ENCODE results near the gene KSR2.

The KSR2 gene

DNA sequence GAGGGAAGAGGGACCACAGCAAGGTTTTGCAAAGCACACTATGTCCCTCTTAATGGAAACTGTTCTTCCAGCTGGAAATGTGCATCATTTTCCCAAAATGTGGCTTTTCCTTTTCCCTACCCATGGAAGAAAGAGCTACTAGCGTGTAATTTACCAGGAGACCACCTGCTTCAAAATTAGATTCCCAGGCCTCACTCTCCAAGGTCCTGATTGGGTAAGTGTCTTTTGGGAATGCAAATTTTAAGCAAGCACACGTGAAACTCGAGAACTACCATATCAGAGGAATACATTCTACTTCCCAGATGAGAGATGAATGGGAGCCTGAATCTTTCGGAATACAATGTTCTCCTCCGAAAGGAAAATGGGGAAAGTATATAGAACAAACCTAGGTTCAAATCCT lies 405.8 kb downstream of the KSR2 start:
- Histone ChIP-seq H3K27ac (ENCODE audit: insufficient read depth, low read depth, low read length, poor library complexity, severe bottlenecking) (no peak overlapping the region), H3K4me3 (ENCODE audit: insufficient read depth, low read depth, low read length) (no peak overlapping the region), H3K36me3 (ENCODE audit: control insufficient read depth, insufficient read depth, low read length) (no peaks in the 10 kb centered on the region), H3K4me1 (ENCODE audit: control insufficient read depth, insufficient read depth, low read length) (peaks cover 18% of the 10 kb centered on the region), H3K9me3 (ENCODE audit: control insufficient read depth, low read length) (no peaks in the 10 kb centered on the region), H3K27me3 (ENCODE audit: control insufficient read depth, insufficient read depth, low read length, poor library complexity, severe bottlenecking) (no peaks in the 10 kb centered on the region)
- WGBS, 2 experiments: 60 to 95% methylated on average over 2 to 5 of the region's 5 CpGs

DNA sequence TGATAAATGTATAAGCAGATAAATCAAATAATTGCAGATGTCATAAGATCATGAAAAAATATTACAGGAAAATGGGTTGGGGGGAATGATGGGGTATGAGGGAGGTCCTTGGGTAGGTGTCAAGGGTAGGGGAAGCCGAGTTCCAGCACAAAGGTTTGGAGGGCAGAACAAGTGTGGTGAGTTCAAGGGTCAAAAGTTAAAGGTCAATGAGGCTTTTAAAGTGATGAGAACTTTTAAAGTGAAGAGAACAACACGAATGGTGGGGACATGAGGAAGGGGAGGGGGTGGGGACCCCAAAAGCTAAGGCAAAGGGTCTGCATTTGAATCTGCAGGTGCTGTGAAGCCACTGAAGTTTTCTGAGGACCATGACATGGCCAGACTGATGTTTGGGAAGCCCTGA lies 406.8 kb downstream of the KSR2 start:
- H3K27ac ChIP-seq (ENCODE audit: insufficient read depth, low read depth, low read length, poor library complexity, severe bottlenecking): no peak overlapping the region
- H3K27me3 ChIP-seq (ENCODE audit: control insufficient read depth, insufficient read depth, low read length, poor library complexity, severe bottlenecking): no peaks in the 10 kb centered on the region
- WGBS, 2 experiments: 87 to 88% methylated on average over 2 of the region's 2 CpGs
- H3K9me3 ChIP-seq (ENCODE audit: control insufficient read depth, low read length): no peaks in the 10 kb centered on the region
- H3K36me3 ChIP-seq (ENCODE audit: control insufficient read depth, insufficient read depth, low read length): no peaks in the 10 kb centered on the region
- H3K4me3 ChIP-seq (ENCODE audit: insufficient read depth, low read depth, low read length): no peak overlapping the region
- peaks cover 9% of the 10 kb centered on the region for H3K4me1 ChIP-seq (ENCODE audit: control insufficient read depth, insufficient read depth, low read length)

DNA sequence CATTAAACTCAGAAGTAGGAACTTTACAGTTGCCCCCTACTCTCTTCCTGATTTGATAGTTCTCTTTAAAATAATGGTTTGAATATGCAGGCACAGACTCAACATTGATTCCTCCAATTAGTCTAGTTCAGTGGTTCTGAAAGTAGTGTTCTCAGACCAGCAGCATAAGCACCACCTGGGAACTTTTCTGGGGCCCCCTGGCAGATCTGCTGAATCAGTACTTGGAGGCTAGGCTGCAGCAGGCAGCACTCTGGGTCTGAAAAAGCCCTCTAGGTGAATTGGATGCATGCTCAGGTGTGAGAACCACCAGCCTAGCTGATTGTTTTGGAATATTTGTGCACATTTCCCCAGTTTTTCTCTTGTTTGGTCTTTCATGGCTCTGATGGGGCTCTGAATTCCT lies 408.8 kb downstream of the KSR2 start:
- peaks cover 6% of the 10 kb centered on the region for H3K4me1 ChIP-seq (ENCODE audit: control insufficient read depth, insufficient read depth, low read length)

DNA sequence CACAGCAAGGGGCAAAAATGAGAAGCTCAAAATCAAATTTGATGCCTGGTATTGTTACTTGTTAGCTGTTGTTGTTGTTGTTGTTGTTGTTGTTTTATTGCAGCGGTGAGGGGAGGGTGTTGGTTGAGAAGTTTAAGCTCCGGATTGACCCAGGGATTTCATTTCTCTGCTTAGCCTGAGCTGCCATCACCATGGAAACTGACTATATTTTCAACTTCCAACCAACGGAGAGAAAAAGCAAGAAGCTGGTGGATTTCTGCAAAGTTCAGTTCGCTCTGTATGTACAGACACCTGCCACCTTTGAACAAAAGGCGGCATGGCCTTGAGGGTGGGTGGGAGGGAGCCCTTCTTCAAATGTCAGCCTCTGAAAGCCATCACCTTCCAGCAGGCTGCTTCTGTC lies 412.9 kb downstream of the KSR2 start:
- Histone ChIP-seq H3K36me3 (ENCODE audit: control insufficient read depth, insufficient read depth, low read length) (no peaks in the 10 kb centered on the region), H3K4me3 (ENCODE audit: insufficient read depth, low read depth, low read length) (no peak overlapping the region), H3K27ac (ENCODE audit: insufficient read depth, low read depth, low read length, poor library complexity, severe bottlenecking) (no peak overlapping the region), H3K27me3 (ENCODE audit: control insufficient read depth, insufficient read depth, low read length, poor library complexity, severe bottlenecking) (no peaks in the 10 kb centered on the region), H3K9me3 (ENCODE audit: control insufficient read depth, low read length) (no peaks in the 10 kb centered on the region), H3K4me1 (ENCODE audit: control insufficient read depth, insufficient read depth, low read length) (no peaks in the 10 kb centered on the region)
- WGBS, 2 experiments: 88 to 95% methylated on average over 5 of the region's 5 CpGs

More for the DNA sequence above, 408.8 kb downstream of the KSR2 start:
- Histone ChIP-seq H3K27me3 (ENCODE audit: control insufficient read depth, insufficient read depth, low read length, poor library complexity, severe bottlenecking) (no peaks in the 10 kb centered on the region), H3K9me3 (ENCODE audit: control insufficient read depth, low read length) (no peaks in the 10 kb centered on the region), H3K27ac (ENCODE audit: insufficient read depth, low read depth, low read length, poor library complexity, severe bottlenecking) (no peak overlapping the region), H3K36me3 (ENCODE audit: control insufficient read depth, insufficient read depth, low read length) (no peaks in the 10 kb centered on the region), H3K4me3 (ENCODE audit: insufficient read depth, low read depth, low read length) (no peak overlapping the region)

DNA sequence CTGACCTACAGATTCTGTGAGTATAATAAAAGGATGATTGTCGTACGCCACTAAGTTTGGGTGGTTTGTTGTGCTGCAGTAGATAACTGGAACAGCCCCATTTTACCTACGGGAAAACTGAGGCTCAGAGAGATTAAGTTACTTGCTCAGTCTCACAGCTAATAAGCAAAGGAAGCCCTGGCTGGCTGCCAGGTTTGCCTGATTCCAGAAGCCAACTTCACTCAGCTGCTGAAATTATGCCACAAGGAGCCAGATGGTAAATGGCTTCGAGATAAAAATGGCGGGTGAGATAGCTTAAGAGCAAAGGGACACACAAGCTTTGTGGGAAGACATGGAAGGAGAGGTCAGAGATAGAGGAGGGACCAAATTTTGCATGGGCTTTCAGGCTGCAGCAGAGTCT lies 415.8 kb downstream of the KSR2 start:
- Histone ChIP-seq H3K36me3 (ENCODE audit: control insufficient read depth, insufficient read depth, low read length) (no peaks in the 10 kb centered on the region), H3K4me3 (ENCODE audit: insufficient read depth, low read depth, low read length) (no peak overlapping the region), H3K27ac (ENCODE audit: insufficient read depth, low read depth, low read length, poor library complexity, severe bottlenecking) (no peak overlapping the region), H3K9me3 (ENCODE audit: control insufficient read depth, low read length) (no peaks in the 10 kb centered on the region), H3K4me1 (ENCODE audit: control insufficient read depth, insufficient read depth, low read length) (no peaks in the 10 kb centered on the region), H3K27me3 (ENCODE audit: control insufficient read depth, insufficient read depth, low read length, poor library complexity, severe bottlenecking) (no peaks in the 10 kb centered on the region)
- 95 to 98% methylated on average over 5 of the region's 5 CpGs for WGBS, 2 experiments

DNA sequence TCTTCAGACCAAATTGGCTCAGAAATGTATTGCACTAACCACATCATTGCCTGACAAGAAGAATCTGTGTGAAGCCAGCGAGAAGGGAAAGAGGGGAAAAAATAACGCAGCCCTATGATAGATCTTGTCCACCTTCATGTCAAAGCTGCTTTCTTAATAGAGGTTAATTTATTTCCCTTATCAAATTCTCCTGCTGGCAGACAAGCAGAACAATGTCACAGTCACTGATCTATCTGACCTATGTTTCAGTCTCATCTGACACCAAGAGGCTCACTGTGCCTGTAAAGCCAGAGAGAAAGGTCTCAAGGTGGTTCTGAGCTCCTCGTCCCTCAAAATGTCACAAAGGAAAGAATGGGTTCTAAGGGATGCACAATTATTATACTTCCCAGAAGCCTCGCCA lies 417.1 kb downstream of the KSR2 start:
- Histone ChIP-seq H3K27ac (ENCODE audit: insufficient read depth, low read depth, low read length, poor library complexity, severe bottlenecking) (no peak overlapping the region), H3K27me3 (ENCODE audit: control insufficient read depth, insufficient read depth, low read length, poor library complexity, severe bottlenecking) (no peaks in the 10 kb centered on the region), H3K36me3 (ENCODE audit: control insufficient read depth, insufficient read depth, low read length) (no peaks in the 10 kb centered on the region), H3K4me3 (ENCODE audit: insufficient read depth, low read depth, low read length) (no peak overlapping the region), H3K4me1 (ENCODE audit: control insufficient read depth, insufficient read depth, low read length) (no peaks in the 10 kb centered on the region), H3K9me3 (ENCODE audit: control insufficient read depth, low read length) (no peaks in the 10 kb centered on the region)
- WGBS, 2 experiments: 60 to 70% methylated on average over 3 to 4 of the region's 4 CpGs

DNA sequence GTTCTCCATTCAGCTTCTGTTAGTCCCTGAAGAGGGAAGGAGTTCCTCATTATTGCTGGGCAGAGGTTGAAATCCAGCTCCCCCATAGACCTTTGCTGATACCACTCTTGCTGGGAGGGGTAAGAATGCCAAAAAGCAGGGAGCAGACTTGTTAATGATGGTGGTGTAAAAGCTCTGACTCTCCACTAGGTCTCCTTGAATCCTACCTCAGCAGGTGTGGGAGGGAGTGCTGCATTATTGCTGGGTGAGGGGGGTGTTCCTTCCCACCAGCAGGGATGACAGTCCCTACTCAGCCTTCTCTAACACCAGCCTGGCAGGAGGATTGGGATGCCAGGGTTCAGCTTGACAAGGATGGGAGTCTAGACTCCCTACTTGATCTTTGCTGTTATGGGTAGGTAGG lies 421.6 kb downstream of the KSR2 start:
- Histone ChIP-seq H3K4me1 (ENCODE audit: control insufficient read depth, insufficient read depth, low read length) (no peaks in the 10 kb centered on the region), H3K36me3 (ENCODE audit: control insufficient read depth, insufficient read depth, low read length) (no peaks in the 10 kb centered on the region), H3K27me3 (ENCODE audit: control insufficient read depth, insufficient read depth, low read length, poor library complexity, severe bottlenecking) (no peaks in the 10 kb centered on the region), H3K27ac (ENCODE audit: insufficient read depth, low read depth, low read length, poor library complexity, severe bottlenecking) (no peak overlapping the region), H3K4me3 (ENCODE audit: insufficient read depth, low read depth, low read length) (no peak overlapping the region), H3K9me3 (ENCODE audit: control insufficient read depth, low read length) (no peaks in the 10 kb centered on the region)

DNA sequence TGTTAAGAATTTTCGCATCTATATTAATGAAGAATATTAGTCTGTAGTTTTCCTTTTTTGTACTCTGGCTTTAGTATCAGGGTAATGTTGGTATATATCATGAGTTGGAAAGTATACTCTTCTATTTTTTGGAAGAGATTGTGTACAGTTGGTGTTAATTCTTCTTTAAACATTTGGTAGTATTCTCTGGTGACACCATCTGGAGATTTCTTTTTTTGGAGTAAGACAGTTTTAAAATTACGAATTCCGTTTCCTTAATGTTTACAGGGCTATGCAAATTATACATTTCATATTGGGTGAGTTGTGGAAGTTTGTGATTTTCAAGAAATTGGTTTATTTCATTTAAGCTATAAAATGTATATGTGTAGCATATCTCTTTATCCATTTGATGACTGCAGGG lies 423.6 kb downstream of the KSR2 start:
- Histone ChIP-seq H3K4me3 (ENCODE audit: insufficient read depth, low read depth, low read length) (no peak overlapping the region), H3K9me3 (ENCODE audit: control insufficient read depth, low read length) (no peaks in the 10 kb centered on the region), H3K27me3 (ENCODE audit: control insufficient read depth, insufficient read depth, low read length, poor library complexity, severe bottlenecking) (no peaks in the 10 kb centered on the region), H3K27ac (ENCODE audit: insufficient read depth, low read depth, low read length, poor library complexity, severe bottlenecking) (no peak overlapping the region), H3K36me3 (ENCODE audit: control insufficient read depth, insufficient read depth, low read length) (no peaks in the 10 kb centered on the region), H3K4me1 (ENCODE audit: control insufficient read depth, insufficient read depth, low read length) (no peaks in the 10 kb centered on the region)
- 95 to 100% methylated on average over 2 to 3 of the region's 3 CpGs for WGBS, 2 experiments

DNA sequence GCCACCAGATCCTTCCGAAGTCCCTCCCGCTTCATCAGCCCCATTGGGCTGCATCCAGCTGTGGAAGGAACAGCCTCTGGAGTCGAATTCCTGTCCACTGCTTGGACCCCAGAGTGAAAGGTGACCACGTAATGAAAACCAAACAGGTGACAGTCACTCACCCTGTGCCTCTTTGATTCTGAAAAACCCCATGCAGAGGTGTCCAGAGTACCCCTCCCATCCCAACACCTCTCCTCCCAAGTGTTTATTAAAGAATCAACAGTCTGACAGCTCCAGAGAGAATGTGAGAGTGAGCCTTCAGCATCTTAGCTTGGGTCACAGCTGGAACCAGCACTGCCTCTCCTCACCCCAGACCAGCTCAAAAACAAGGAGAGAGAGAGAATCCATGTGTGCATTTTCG lies 428.8 kb downstream of the KSR2 start:
- Histone ChIP-seq H3K4me3 (ENCODE audit: insufficient read depth, low read depth, low read length) (no peak overlapping the region), H3K27me3 (ENCODE audit: control insufficient read depth, insufficient read depth, low read length, poor library complexity, severe bottlenecking) (no peaks in the 10 kb centered on the region), H3K4me1 (ENCODE audit: control insufficient read depth, insufficient read depth, low read length) (no peaks in the 10 kb centered on the region), H3K9me3 (ENCODE audit: control insufficient read depth, low read length) (no peaks in the 10 kb centered on the region), H3K27ac (ENCODE audit: insufficient read depth, low read depth, low read length, poor library complexity, severe bottlenecking) (no peak overlapping the region), H3K36me3 (ENCODE audit: control insufficient read depth, insufficient read depth, low read length) (no peaks in the 10 kb centered on the region)
- WGBS, 2 experiments: 81 to 84% methylated on average over 5 of the region's 5 CpGs

DNA sequence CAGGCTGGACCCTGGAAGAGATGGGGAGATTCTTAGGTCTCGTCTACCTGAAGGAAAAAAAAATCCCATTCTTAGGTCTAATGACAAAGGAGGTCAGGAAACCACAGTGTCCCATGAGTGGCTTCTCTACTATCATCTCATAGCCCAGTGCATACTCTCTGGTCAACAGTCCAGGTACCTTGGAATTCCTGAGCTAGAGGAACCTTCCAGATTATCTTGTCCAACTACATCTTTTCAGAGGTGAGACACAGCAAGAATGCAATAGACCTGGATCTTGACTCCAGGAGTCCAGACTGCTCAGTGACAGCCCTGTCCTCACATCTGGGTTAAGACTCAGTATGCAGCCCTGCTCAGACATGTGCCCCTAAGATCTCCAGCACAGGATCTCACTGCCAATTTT lies 429.9 kb downstream of the KSR2 start:
- Histone ChIP-seq H3K4me1 (ENCODE audit: control insufficient read depth, insufficient read depth, low read length) (no peaks in the 10 kb centered on the region), H3K27me3 (ENCODE audit: control insufficient read depth, insufficient read depth, low read length, poor library complexity, severe bottlenecking) (no peaks in the 10 kb centered on the region), H3K4me3 (ENCODE audit: insufficient read depth, low read depth, low read length) (no peak overlapping the region), H3K27ac (ENCODE audit: insufficient read depth, low read depth, low read length, poor library complexity, severe bottlenecking) (no peak overlapping the region), H3K9me3 (ENCODE audit: control insufficient read depth, low read length) (no peaks in the 10 kb centered on the region), H3K36me3 (ENCODE audit: control insufficient read depth, insufficient read depth, low read length) (no peaks in the 10 kb centered on the region)
- WGBS, 2 experiments: 86 to 93% methylated on average over 1 of the region's 1 CpG

DNA sequence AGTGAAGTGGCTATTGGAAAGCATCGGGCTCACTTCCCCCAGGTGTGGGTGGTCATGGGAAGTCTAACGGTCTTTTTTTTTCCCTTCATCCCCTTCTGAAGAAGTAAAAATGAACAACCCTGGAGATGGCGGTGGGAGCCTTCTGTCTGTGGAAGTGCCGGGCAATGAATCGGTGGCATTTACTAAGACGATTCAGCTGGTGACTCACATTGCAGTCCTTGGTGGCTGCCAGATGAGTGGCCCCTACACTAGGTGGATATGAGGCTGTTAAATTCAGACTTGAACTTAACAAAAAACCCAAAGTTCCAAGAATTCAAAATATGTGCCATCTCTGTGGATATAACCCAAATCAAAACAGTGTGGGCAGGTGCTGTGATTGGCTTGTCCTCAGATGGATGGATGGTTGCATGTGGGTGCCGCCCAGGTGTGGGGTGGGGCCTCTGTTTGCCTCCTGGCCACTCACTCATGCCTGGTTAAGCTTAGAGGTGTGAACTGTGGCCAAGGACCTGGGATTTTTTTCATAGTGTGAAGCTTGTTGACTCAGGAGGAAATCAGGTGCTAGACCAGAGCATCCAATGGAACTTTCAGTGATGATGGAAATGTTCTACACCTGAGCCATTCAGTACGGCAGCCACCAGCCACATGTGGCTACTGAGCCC lies 430.6 kb downstream of the KSR2 start:
- 96 to 97% methylated on average over 8 of the region's 8 CpGs for WGBS, 2 experiments
- no peak overlapping the region for H3K27ac ChIP-seq (ENCODE audit: insufficient read depth, low read depth, low read length, poor library complexity, severe bottlenecking)
- H3K4me3 ChIP-seq (ENCODE audit: insufficient read depth, low read depth, low read length): no peak overlapping the region
- H3K9me3 ChIP-seq (ENCODE audit: control insufficient read depth, low read length): no peaks in the 10 kb centered on the region
- no peaks in the 10 kb centered on the region for H3K27me3 ChIP-seq (ENCODE audit: control insufficient read depth, insufficient read depth, low read length, poor library complexity, severe bottlenecking)
- H3K4me1 ChIP-seq (ENCODE audit: control insufficient read depth, insufficient read depth, low read length): no peaks in the 10 kb centered on the region
- H3K36me3 ChIP-seq (ENCODE audit: control insufficient read depth, insufficient read depth, low read length): no peaks in the 10 kb centered on the region

All from ectodermal cell (in vitro differentiated cells).